AG04450 (cell line): ENCODE measurements around the gene LAMP2. TPM values are rescaled to one million over a fixed set of nuclear protein-coding genes. Genes with fewer than 3 reads are reported as not detected.

ENCODE experiments used
- CTCF ChIA-PET: fragments of 300-600, 350-600 bp; formaldehyde crosslinking; extraction: SDS; loops from one replicate; lab custom pipeline; 2022; ENCODE audit warnings: antibody characterized with exemption, inconsistent platforms; lab: Charles Lee
- POLR2A ChIA-PET: fragments of 350-600 bp; formaldehyde crosslinking; extraction: SDS; loops from one replicate; lab custom pipeline; 2021; ENCODE audit warnings: antibody characterized with exemption, inconsistent platforms; lab: Yijun Ruan, JAX
- DNase-seq: peaks from one replicate; pipeline ENCODE4 v3.0.0-alpha.2; 2011; ENCODE audit warnings: low read depth, low spot score
- H3K27ac ChIP-seq: one replicate; pipeline ENCODE4 v1.5.1; 2012; ENCODE audit warnings: low read depth, low read length, control low read depth
- H3K27me3 ChIP-seq: one replicate; pipeline ENCODE4 v1.6.0; 2012; ENCODE audit warnings: low read length; ENCODE audit not compliant: control insufficient read depth, insufficient read depth
- H3K4me3 ChIP-seq: 2 replicates; pipeline ENCODE4 v1.5.1; 2011; ENCODE audit warnings: mild to moderate bottlenecking, low read depth, low read length, control low read depth
- H3K9me3 ChIP-seq: 2 replicates; pipeline ENCODE4 v1.5.1; 2012; ENCODE audit warnings: low read length; ENCODE audit not compliant: control insufficient read depth, insufficient read depth
- polyA plus RNA-seq: library from polyadenylated mRNA; depleted of rRNA; stranded (reverse); fragments of >200 nt; gene quantifications from 2 replicates; pipeline ENCODE4 v1.2.3, GENCODE V29; 2011
- TF ChIP-seq, protein P1 (sequence below): IDR thresholded peaks from 2 replicates; pipeline ENCODE4 v1.5.1; 2011; ENCODE audit warnings: low read depth, low read length, control low read depth, inconsistent platforms

The LAMP2 gene
- polyA plus RNA-seq, 1 experiment: 155 TPM

DNA sequence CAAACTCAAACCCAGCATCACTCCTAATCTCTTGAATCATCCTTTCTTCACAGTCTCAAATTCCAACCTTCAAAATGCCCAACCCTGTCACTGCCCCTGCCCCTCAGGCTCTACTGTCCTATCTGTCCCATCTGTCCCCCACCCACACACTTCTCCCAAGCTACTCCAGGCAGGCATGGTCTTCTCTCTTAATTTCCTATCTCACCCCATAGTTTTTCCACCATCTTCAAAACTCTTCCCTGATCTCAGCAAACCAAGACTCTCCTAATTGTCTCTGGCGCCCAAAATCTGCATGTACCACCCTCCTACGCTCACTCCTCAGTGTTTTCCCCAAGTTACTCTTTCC is 644 bp downstream of the LAMP2 start:
- Histone ChIP-seq H3K9me3 (no peaks in the 10 kb centered on the region; the same call in 1 of the 2 replicates), H3K27ac (peak overlapping the region; percentile 93), H3K4me3 (peak overlapping the region; percentile 74), H3K27me3 (no peaks in the 10 kb centered on the region)
- TF ChIP-seq, protein P1, sequence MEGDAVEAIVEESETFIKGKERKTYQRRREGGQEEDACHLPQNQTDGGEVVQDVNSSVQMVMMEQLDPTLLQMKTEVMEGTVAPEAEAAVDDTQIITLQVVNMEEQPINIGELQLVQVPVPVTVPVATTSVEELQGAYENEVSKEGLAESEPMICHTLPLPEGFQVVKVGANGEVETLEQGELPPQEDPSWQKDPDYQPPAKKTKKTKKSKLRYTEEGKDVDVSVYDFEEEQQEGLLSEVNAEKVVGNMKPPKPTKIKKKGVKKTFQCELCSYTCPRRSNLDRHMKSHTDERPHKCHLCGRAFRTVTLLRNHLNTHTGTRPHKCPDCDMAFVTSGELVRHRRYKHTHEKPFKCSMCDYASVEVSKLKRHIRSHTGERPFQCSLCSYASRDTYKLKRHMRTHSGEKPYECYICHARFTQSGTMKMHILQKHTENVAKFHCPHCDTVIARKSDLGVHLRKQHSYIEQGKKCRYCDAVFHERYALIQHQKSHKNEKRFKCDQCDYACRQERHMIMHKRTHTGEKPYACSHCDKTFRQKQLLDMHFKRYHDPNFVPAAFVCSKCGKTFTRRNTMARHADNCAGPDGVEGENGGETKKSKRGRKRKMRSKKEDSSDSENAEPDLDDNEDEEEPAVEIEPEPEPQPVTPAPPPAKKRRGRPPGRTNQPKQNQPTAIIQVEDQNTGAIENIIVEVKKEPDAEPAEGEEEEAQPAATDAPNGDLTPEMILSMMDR: no peak
- POLR2A ChIA-PET: interaction anchor here (1.2 kb wide), 1 partner anchor 16 kb away, joined by 4 read pairs; no protein-coding TSS in a partner anchor
- DNase-seq: no peak
- CTCF ChIA-PET: interaction anchor here (0.6 kb wide), 1 partner anchor 487 kb away, joined by 3 read pairs; no protein-coding TSS in a partner anchor

DNA sequence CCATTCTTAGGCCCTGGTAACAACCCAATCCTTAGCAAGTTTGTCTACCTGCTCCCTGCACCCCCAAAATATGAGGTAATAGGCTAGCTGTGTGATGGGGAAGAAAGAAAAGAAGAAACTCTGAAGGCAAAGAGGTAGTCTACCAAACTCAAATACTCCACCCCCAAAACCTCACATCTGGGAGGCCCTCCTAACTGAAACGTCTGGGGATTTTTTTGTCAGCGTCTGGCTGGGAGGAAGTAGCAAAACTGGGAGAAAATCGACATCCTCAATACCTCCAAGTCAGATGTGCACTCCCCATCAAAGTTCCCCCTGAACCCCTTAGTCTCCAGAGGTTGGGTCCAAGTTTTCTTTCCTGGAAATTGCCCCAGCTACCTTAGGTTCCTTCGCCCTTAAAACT is 1.0 kb downstream of the LAMP2 start:
- H3K4me3 ChIP-seq: peak overlapping the region; percentile 74
- H3K9me3 ChIP-seq: no peaks in the 10 kb centered on the region; the same call in 1 of the 2 replicates
- no peaks in the 10 kb centered on the region for H3K27me3 ChIP-seq
- CTCF ChIA-PET: interaction anchor here (0.6 kb wide), 1 partner anchor 486 kb away, joined by 3 read pairs; no protein-coding TSS in a partner anchor
- POLR2A ChIA-PET: interaction anchor here (1.2 kb wide), 1 partner anchor 16 kb away, joined by 4 read pairs; no protein-coding TSS in a partner anchor
- TF ChIP-seq, protein P1: no peak
- peak overlapping the region; percentile 93 for H3K27ac ChIP-seq
- DNase-seq: no peak

DNA sequence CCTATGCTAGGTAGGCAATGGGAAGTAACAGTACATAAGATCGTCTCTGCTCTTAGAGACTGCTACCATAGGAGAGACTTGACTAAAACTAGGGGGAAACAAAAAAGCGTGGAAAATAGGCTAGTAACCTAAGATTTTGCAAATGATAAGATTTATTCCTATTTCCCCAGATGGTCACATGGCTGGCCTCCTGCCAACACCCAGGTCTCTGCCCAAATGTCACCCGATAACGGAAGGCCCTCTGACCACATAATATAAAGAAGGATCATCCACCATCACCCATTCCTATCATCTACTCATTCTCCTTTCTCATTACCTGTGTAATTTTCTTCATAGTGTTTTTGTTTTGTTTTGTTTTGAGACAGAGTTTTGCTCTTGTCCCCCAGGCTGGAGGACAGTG is 4.7 kb downstream of the LAMP2 start:
- ChIA-PET POLR2A (no interaction called here), CTCF (no interaction called here)
- TF ChIP-seq, protein P1: no peak
- Histone ChIP-seq H3K27me3 (no peaks in the 10 kb centered on the region), H3K9me3 (no peaks in the 10 kb centered on the region; the same call in 1 of the 2 replicates), H3K4me3 (no peak overlapping the region), H3K27ac (no peak overlapping the region)
- no peak for DNase-seq

DNA sequence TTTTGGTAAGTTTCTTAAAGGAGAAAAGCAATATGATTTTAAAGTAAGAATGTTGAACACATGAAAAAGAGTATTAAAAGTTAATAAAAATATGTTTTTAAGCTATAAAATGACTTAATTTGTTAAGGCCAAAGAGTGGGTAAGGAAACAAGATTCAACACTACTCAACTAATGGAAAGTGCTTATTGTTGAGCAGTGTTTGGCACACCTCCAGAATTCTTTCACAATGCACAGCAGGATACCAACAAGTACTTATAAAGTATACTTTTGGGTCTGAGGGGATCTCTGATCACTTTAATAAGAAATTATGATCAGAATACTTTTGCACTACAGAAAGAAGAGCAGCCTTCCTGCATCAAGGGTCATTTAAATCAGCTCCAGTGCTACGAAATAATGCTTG is 5.9 kb downstream of the LAMP2 start:
- ChIA-PET POLR2A (no interaction called here), CTCF (interaction anchor here (1.3 to 2.4 kb wide), 2 partner anchors 11 to 23 kb away, joined by 6 to 11 read pairs; no protein-coding TSS in a partner anchor)
- DNase-seq: no peak
- Histone ChIP-seq H3K4me3 (no peak overlapping the region), H3K27ac (no peak overlapping the region), H3K9me3 (no peaks in the 10 kb centered on the region), H3K27me3 (no peaks in the 10 kb centered on the region)
- TF ChIP-seq, protein P1: no peak

DNA sequence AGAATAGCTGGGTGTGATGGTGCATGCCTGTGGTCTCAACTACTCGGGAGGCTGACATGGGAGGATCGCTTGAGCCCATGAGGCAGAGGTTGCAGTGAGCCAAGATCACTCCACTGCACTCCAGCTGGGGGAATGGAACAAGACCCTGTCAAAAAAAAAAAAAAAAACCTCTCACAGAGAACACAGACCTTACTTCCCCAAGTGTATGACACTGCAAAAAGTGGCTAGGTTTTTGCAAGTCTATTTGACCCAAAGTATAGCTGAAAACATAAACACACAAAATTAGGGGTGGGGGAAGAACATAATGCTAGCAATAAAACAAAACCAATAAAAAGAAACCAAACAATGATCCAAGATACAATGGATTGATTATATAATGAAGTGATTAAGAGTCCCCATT is 6.7 kb downstream of the LAMP2 start:
- H3K9me3 ChIP-seq: no peaks in the 10 kb centered on the region
- TF ChIP-seq, protein P1: no peak
- POLR2A ChIA-PET: no interaction called here
- CTCF ChIA-PET: interaction anchor here (1.2 to 2.4 kb wide), 4 partner anchors 10 to 212 kb away, joined by 3 to 11 read pairs (median 5); no protein-coding TSS in a partner anchor
- H3K27me3 ChIP-seq: no peaks in the 10 kb centered on the region
- H3K27ac ChIP-seq: no peak overlapping the region
- no peak for DNase-seq
- H3K4me3 ChIP-seq: no peak overlapping the region
